Stomach (tissue), 9 donors: ENCODE results near the gene TCF7. TPM values are rescaled to one million over a fixed set of nuclear protein-coding genes. Genes with fewer than 3 reads are reported as not detected.

ENCODE experiments used
- DNase-seq, 2 donors: peaks; one replicate each; pipeline versions ENCODE4 v3.0.0 to v3.0.0-alpha.2; 2013 to 2019
- H3K27ac ChIP-seq, 5 donors: fragments of 200-600 bp in 4 of 5; sonication (generic) in 4 of 5; one replicate each; pipeline ENCODE4 v1.5.1; 2013 to 2019; ENCODE audit warnings: mild to moderate bottlenecking in 1 of 5, moderate library complexity in 1 of 5
- H3K27me3 ChIP-seq, 3 donors: fragments of 200-600 bp; sonication (generic); one replicate each; pipeline ENCODE4 v1.5.1; 2017 to 2019; ENCODE audit warnings: mixed run types in 1 of 3
- H3K36me3 ChIP-seq, 4 donors: fragments of 200-600 bp; sonication (generic); 1 replicate in 3 of 4; 2 replicates in 1 of 4; pipeline ENCODE4 v1.5.1; 2016 to 2019
- H3K4me1 ChIP-seq, 4 donors: fragments of 200-600 bp; sonication (generic); one replicate each; pipeline ENCODE4 v1.5.1; 2016 to 2019
- H3K4me3 ChIP-seq, 4 donors: fragments of 200-600 bp; sonication (generic) in 3 of 4; one replicate each; pipeline ENCODE4 v1.5.1; 2016 to 2019; ENCODE audit warnings: mild to moderate bottlenecking in 1 of 4
- H3K9me3 ChIP-seq, 4 donors: fragments of 200-600 bp; sonication (generic); one replicate each; pipeline ENCODE4 v1.5.1; 2016 to 2019
- CTCF ChIP-seq, 7 experiments: fragments of 450-650 bp in 4 of 7; fragments of 200-600 bp in 3 of 7; sonication (generic) in 3 of 7; IDR thresholded peaks; one replicate each; pipeline ENCODE4 v1.5.1; 2016 to 2019; ENCODE audit warnings: antibody characterized with exemption in 7 of 7, control low read depth in 2 of 7, mild to moderate bottlenecking in 1 of 7
- EP300 ChIP-seq: sonication (generic); formaldehyde crosslinking; IDR thresholded peaks from one replicate; pipeline ENCODE4 v1.6.1; 2017; ENCODE audit warnings: antibody characterized with exemption
- POLR2A ChIP-seq, 4 donors: fragments of 450-650 bp; IDR thresholded peaks; one replicate each; pipeline ENCODE4 v1.6.1; 2016; ENCODE audit warnings: antibody characterized with exemption in 4 of 4, control low read depth in 2 of 4, mild to moderate bottlenecking in 1 of 4, moderate library complexity in 1 of 4
- POLR2AphosphoS5 ChIP-seq, 3 donors: sonication (generic); formaldehyde crosslinking; IDR thresholded peaks; one replicate each; pipeline ENCODE4 v1.6.1; 2016; ENCODE audit warnings: antibody characterized with exemption in 3 of 3
- WGBS, 5 donors: extraction: QIAGEN DNeasy Blood & Tissue Kit in 3 of 5; methylation state at CpG; one replicate each; pipeline versions ENCODE4 v1.1.5 to v1.1.7; 2013 to 2018; 5-methylcytosine and 5-hydroxymethylcytosine counted together
- intact Hi-C: fragments of 100-400 bp; cut with DNase I; formaldehyde crosslinking; loops from one replicate; pipeline ENCODE4 v1.15.1; 2023; ENCODE audit warnings: low total_unique reads
- polyA plus RNA-seq, 3 donors: library from polyadenylated mRNA; stranded (reverse); fragments of 200-250 nt; gene quantifications; one replicate each; pipeline ENCODE4 v1.2.3, GENCODE V29; 2013
- total RNA-seq, 5 donors: library from RNA; depleted of rRNA; stranded (reverse); fragments of >200 nt; gene quantifications; one replicate each; pipeline versions ENCODE4 v1.1.0 to v1.2.3, GENCODE V29; 2014 to 2016
- donor health status: healthy with polysubstance abuse.
- donor health status: Bipolar disorder and iron deficiency.
- donor health status: healthy.

The TCF7 gene
- total and polyA plus RNA-seq, 8 donors, result 3.7 to 13.3 (median 5.4) TPM; not detected in 1

GRCh38 chr5:134136221-134136631 is 21.7 kb downstream of the TCF7 start:
- intact Hi-C loops, result loop anchor here (5.0 kb wide), 2 partner anchors 34 to 94 kb away; no protein-coding TSS in a partner anchor
- Histone ChIP-seq H3K27me3 (no peaks in the 10 kb centered on the region), H3K4me1 (peaks cover 4 to 32% (median 18%) of the 10 kb centered on the region in 4 donors), H3K36me3 (peaks cover 14 to 82% (median 69%) of the 10 kb centered on the region in 4 donors), H3K4me3 (no peak overlapping the region), H3K9me3 (no peaks in the 10 kb centered on the region), H3K27ac (no peak overlapping the region)
- no peak for DNase-seq
- 56 to 84% (median 70%) methylated on average over 2 of the region's 2 CpGs for WGBS, 5 donors
- TF ChIP-seq POLR2A (IDR thresholded peaks at IDR 0.05) (no peak), CTCF (IDR thresholded peaks at IDR 0.05) (no peak), POLR2AphosphoS5 (IDR thresholded peaks at IDR 0.05) (no peak), EP300 (no peak)

GRCh38 chr5:134136771-134137170 is 22.3 kb downstream of the TCF7 start:
- Histone ChIP-seq H3K9me3 (no peaks in the 10 kb centered on the region), H3K4me3 (no peak overlapping the region), H3K4me1 (peaks cover under 1 to 32% (median 18%) of the 10 kb centered on the region in 4 donors), H3K27me3 (no peaks in the 10 kb centered on the region), H3K27ac (no peak overlapping the region), H3K36me3 (peaks cover 14 to 82% (median 69%) of the 10 kb centered on the region in 4 donors)
- intact Hi-C loops, result loop anchor here (5.0 kb wide), 2 partner anchors 34 to 94 kb away; no protein-coding TSS in a partner anchor
- 83 to 94% (median 87%) methylated on average over 7 of the region's 7 CpGs; no CpG with 5 or more reads in 1 of the 5 donors for WGBS, 5 donors
- TF ChIP-seq CTCF (IDR thresholded peaks at IDR 0.05) (no peak), EP300 (no peak), POLR2AphosphoS5 (IDR thresholded peaks at IDR 0.05) (no peak), POLR2A (IDR thresholded peaks at IDR 0.05) (no peak)
- peak in 1 of 2 donors; percentile 15 for DNase-seq

- Histone ChIP-seq H3K27ac (peak overlapping the region in 1 of 5 donors; percentile 8), H3K4me1 (peaks cover 0 to 23% (median 8%) of the 10 kb centered on the region in 4 donors), H3K36me3 (peaks cover 15 to 87% (median 83%) of the 10 kb centered on the region in 4 donors), H3K4me3 (no peak overlapping the region), H3K9me3 (no peaks in the 10 kb centered on the region), H3K27me3 (no peaks in the 10 kb centered on the region)
- no peak for TF ChIP-seq POLR2A (IDR thresholded peaks at IDR 0.05)
- TF ChIP-seq POLR2AphosphoS5 (IDR thresholded peaks at IDR 0.05), result no peak
- no peak for TF ChIP-seq CTCF (IDR thresholded peaks at IDR 0.05)
- no peak for TF ChIP-seq EP300
- WGBS, 5 donors, result 80 to 94% (median 91%) methylated on average over 3 of the region's 3 CpGs
- intact Hi-C loops, result loop anchor here (5.0 kb wide), 2 partner anchors 36 to 96 kb away; no protein-coding TSS in a partner anchor
- peak in 1 of 2 donors; percentile 22 for DNase-seq
These were observed 24.2 kb downstream of the TCF7 start for GRCh38 chr5:134138416-134139376.

GRCh38 chr5:134139377-134139851 is 24.9 kb downstream of the TCF7 start:
- intact Hi-C loops, result loop anchor here (5.0 kb wide), 2 partner anchors 37 to 97 kb away; no protein-coding TSS in a partner anchor
- H3K27me3 ChIP-seq, result no peaks in the 10 kb centered on the region
- H3K9me3 ChIP-seq, result no peaks in the 10 kb centered on the region
- H3K27ac ChIP-seq, result no peak overlapping the region
- peak in 1 of 2 donors; percentile 10 for DNase-seq
- H3K36me3 ChIP-seq, result peaks cover 14 to 87% (median 83%) of the 10 kb centered on the region in 4 donors
- H3K4me1 ChIP-seq, result peaks cover 0 to 23% (median 8%) of the 10 kb centered on the region in 4 donors
- H3K4me3 ChIP-seq, result no peak overlapping the region
- TF ChIP-seq CTCF (IDR thresholded peaks at IDR 0.05) (no peak), POLR2AphosphoS5 (IDR thresholded peaks at IDR 0.05) (no peak), POLR2A (IDR thresholded peaks at IDR 0.05) (no peak), EP300 (no peak)
- 85 to 98% (median 91%) methylated on average over 4 of the region's 4 CpGs for WGBS, 5 donors
